NCI-H524 (cell line): ENCODE data around the gene TNRC6A.
"Not testable (repeated sequence)": the region's sequence is repeated elsewhere in the genome, so short reads cannot be mapped to it uniquely, and the experiment has no call there.

ENCODE experiments used
- DNase-seq, 2 experiments: peaks; one replicate each; lab custom pipeline; 2025; lab: John Stamatoyannopoulos, UW

TNRC6A gene

GRCh38 chr16:24845726-24846547 is 116.5 kb downstream of the TNRC6A start, which contains the start of gene SLC5A11:
Gene SLC5A11, plus strand, starts transcription at chr16:24845963. Its CDS starts 12,681 bp downstream, at chr16:24858644.
- DNase-seq = no peak

- DNase-seq = no peak
Observed at GRCh38 chr16:24846548-24847357, 117.3 kb downstream of the TNRC6A start.

GRCh38 chr16:24847358-24847664 is 117.9 kb downstream of the TNRC6A start:
- no peak for DNase-seq

DNA sequence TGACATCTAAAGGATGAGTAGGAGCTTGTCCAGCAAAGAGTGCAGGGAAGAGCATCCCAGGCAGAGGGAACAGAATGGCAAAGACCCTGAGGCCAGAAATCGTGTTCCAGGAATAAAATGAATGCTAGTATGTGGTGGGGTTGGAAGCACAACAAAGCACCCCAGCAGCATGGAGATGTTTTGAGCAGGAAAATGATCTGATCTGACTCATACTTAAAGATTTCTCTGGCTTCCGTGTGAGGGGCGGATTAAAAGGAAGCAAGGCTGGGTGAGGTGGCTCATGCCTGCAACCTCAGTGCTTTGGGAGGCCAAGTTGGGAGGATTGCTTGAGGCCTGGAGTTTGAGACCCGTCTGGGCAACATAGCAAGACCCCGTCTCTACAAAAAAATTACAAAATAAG is 118.6 kb downstream of the TNRC6A start:
- DNase-seq = no peak

DNA sequence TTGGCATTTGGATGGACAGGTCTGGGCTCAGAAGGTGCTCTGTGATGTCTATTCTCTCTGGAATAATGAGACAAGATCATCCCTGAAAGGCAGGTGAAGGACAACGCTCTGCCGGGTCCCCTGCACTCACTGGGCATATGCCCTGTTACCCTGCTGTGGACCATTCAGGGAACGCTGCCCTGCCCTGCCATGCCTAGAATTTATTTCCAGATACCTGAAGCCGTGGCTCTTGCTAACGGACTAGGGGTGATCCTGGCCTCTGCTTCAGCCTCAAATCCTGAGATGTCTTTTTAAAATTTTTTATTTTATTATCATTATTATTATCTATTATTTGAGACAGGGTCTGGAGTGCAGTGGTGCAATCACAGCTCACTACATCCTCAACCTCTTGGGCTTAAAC is 120.2 kb downstream of the TNRC6A start:
- no peak for DNase-seq

DNA sequence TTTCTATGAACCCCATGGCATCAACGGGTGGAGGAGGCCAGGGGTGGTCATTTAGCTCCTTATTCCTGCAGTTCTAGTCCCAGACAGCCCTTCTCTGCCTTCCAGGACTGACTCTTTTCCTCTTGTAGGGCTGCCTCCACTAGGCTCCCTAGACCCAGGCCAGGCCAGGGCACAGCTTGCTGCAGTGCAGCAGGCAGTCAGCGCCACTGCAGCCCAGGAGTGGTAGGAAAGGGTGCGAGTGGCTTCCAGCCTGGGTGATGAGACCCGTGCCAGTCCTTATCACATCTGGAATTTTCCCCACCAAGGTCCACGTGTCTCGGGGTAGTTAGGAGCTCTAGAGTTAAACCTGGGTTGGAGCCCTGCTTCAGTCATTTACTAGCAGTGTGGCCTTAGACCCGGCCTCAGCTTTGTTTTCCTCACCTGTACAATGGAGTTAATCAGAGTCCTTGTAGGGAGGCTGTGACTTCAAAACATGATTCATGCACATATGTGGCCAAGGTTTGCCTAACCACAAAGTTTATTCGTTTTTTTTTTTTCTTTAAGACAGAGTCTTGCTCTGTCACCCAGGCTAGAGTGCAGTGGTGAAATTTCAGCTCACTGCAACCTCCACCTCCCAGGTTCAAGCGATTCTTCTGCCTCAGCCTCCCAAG is 121.0 kb downstream of the TNRC6A start:
- no peak for DNase-seq

GRCh38 chr16:24851700-24852099 is 122.2 kb downstream of the TNRC6A start:
- no peak for DNase-seq

- DNase-seq = no peak
Observed at GRCh38 chr16:24852281-24852721, 122.8 kb downstream of the TNRC6A start.

- no peak for DNase-seq
Observed at GRCh38 chr16:24853169-24853824, 123.8 kb downstream of the TNRC6A start.

- no peak for DNase-seq
Observed at GRCh38 chr16:24853830-24854229, 124.4 kb downstream of the TNRC6A start.

- DNase-seq = no peak
Observed at GRCh38 chr16:24854607-24855171, 125.2 kb downstream of the TNRC6A start.

- no peak for DNase-seq
Observed at GRCh38 chr16:24855678-24856077, 126.2 kb downstream of the TNRC6A start.

GRCh38 chr16:24856871-24857270 is 127.4 kb downstream of the TNRC6A start:
- DNase-seq = not testable (repeated sequence)

GRCh38 chr16:24858219-24859041 is 129.0 kb downstream of the TNRC6A start:
- DNase-seq = no peak

- no peak for DNase-seq
Observed at GRCh38 chr16:24861461-24861860, 132.0 kb downstream of the TNRC6A start.

GRCh38 chr16:24863582-24864437 is 134.4 kb downstream of the TNRC6A start:
- no peak for DNase-seq

DNA sequence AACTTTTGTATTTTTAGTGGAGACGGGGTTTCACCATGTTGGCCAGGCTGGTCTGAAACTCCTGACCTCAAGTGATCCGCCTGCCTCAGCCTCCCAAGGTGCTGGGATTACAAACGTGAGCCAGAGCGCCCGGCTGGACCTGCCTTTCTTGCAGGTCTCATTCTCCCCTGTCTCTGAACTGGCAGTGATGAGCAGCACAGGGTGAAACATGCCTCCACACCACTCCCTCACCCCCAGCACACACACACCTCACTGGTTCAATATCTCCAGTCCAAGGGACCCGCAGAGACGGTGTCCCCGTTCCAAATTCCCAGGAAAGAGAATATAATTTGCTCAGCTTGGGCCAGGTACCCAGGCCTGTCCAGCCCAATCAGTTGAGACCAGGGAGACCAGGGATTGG is 139.6 kb downstream of the TNRC6A start:
- no peak for DNase-seq

GRCh38 chr16:24871891-24872290 is 142.4 kb downstream of the TNRC6A start:
- DNase-seq = no peak

GRCh38 chr16:24873028-24873427 is 143.6 kb downstream of the TNRC6A start:
- DNase-seq = no peak

- peak; percentile 89 to 92 for DNase-seq
Observed at GRCh38 chr16:24875466-24875865, 146.0 kb downstream of the TNRC6A start.
